Progenitor cell of endocrine pancreas (in vitro differentiated cells): ENCODE measurements around the gene PIGQ. TPM values are rescaled to one million over a fixed set of nuclear protein-coding genes. Genes with fewer than 3 reads are reported as not detected.

Experiments
- DNase-seq: peaks from one replicate; pipeline ENCODE4 v3.0.0; 2021; ENCODE audit warnings: low spot score; ENCODE audit not compliant: unreplicated experiment
- H3K27ac Mint-ChIP-seq: 2 replicates; pipeline ENCODE4 v1.8.0; 2021; ENCODE audit warnings: mild to moderate bottlenecking, moderate library complexity, mixed read lengths
- H3K27me3 Mint-ChIP-seq: 2 replicates; pipeline ENCODE4 v1.8.0; 2021; ENCODE audit warnings: mixed read lengths
- H3K36me3 Mint-ChIP-seq: 2 replicates; pipeline ENCODE4 v1.8.0; 2022; ENCODE audit warnings: mixed read lengths; ENCODE audit not compliant: insufficient read depth
- H3K4me1 Mint-ChIP-seq: 2 replicates; pipeline ENCODE4 v1.8.0; 2021; ENCODE audit warnings: low read depth, mixed read lengths
- H3K4me3 Mint-ChIP-seq: 2 replicates; pipeline ENCODE4 v1.8.0; 2021; ENCODE audit warnings: low read depth, mild to moderate bottlenecking, moderate library complexity, mixed read lengths
- H3K9me3 Mint-ChIP-seq: 2 replicates; pipeline ENCODE4 v1.8.0; 2021; ENCODE audit warnings: low read depth, mixed read lengths
- total RNA-seq: library from RNA; stranded (reverse); gene quantifications from 2 replicates; pipeline ENCODE4 v1.2.1, GENCODE V29; 2021
- TF ChIP-seq, protein P1 (sequence below): fragments of 200-600 bp; sonication (generic); IDR thresholded peaks from one replicate; pipeline ENCODE4 v1.5.0; 2021; ENCODE audit warnings: antibody characterized with exemption, mild to moderate bottlenecking; ENCODE audit not compliant: unreplicated experiment

The PIGQ gene
- total RNA-seq, 1 donor from 2014 or later: 109 TPM

DNA sequence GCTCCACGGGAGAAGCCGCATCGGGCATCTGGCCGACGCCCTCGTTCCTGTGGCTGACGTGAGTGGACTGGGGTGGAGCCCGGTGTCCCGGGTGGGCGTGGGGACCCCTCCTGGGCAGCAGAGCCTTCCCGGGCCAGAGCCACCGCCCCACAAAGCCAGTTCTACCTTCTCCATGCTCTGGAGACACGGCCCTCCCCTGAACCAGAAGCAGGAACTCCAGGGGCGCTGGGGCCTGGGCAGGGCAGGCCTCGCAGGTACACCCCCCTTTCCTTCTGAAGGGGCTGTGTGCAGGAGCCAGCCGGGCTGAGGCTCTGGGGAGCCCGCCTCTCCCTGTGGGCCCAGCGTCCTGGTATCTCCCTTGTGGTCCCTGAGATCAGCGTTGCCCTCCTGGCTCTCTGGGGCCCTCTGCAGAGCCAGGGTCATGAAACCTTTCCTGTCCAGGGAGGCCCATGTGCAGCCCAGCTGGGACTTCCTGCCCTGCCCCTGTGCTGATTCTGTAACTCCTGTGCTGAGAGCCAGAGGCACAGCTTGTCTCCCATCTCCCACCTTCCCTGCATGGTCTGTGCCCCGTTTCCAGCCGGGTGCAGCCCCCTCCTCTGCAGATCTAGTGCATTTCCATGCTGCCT is 6.5 kb downstream of the PIGQ start:
- no peak overlapping the region for H3K27ac Mint-ChIP-seq
- H3K27me3 Mint-ChIP-seq: no peaks in the 10 kb centered on the region
- DNase-seq: no peak
- TF ChIP-seq, protein P1, sequence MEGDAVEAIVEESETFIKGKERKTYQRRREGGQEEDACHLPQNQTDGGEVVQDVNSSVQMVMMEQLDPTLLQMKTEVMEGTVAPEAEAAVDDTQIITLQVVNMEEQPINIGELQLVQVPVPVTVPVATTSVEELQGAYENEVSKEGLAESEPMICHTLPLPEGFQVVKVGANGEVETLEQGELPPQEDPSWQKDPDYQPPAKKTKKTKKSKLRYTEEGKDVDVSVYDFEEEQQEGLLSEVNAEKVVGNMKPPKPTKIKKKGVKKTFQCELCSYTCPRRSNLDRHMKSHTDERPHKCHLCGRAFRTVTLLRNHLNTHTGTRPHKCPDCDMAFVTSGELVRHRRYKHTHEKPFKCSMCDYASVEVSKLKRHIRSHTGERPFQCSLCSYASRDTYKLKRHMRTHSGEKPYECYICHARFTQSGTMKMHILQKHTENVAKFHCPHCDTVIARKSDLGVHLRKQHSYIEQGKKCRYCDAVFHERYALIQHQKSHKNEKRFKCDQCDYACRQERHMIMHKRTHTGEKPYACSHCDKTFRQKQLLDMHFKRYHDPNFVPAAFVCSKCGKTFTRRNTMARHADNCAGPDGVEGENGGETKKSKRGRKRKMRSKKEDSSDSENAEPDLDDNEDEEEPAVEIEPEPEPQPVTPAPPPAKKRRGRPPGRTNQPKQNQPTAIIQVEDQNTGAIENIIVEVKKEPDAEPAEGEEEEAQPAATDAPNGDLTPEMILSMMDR: no peak
- H3K4me1 Mint-ChIP-seq: peaks cover 6% of the 10 kb centered on the region
- H3K9me3 Mint-ChIP-seq: no peaks in the 10 kb centered on the region
- no peak overlapping the region for H3K4me3 Mint-ChIP-seq
- H3K36me3 Mint-ChIP-seq: peaks cover 3% of the 10 kb centered on the region

DNA sequence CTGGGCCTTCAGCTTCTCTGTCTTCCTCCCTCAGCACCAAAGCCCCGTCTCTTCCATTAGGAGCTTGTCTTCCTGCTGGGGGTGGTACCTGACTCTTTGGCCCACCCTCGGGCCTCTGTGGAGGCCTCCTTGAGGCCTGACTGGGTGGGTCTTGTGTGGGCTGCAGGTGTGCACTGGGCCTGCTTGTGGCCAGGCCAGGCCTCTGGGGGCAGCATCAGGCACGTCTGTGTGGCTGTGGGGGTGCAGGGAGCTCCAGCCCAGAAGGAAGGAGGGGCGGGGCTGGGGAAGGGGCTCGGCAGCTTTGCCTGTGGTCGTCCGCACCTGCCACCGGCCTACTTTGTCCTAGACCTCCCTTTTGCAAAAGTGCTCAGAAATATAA is 7.0 kb downstream of the PIGQ start:
- H3K27ac Mint-ChIP-seq: no peak overlapping the region
- no peak for DNase-seq
- no peak overlapping the region for H3K4me3 Mint-ChIP-seq
- no peaks in the 10 kb centered on the region for H3K27me3 Mint-ChIP-seq
- H3K36me3 Mint-ChIP-seq: peaks cover 3% of the 10 kb centered on the region
- H3K9me3 Mint-ChIP-seq: no peaks in the 10 kb centered on the region
- peaks cover 2% of the 10 kb centered on the region for H3K4me1 Mint-ChIP-seq
- TF ChIP-seq, protein P1: peak; percentile 42

DNA sequence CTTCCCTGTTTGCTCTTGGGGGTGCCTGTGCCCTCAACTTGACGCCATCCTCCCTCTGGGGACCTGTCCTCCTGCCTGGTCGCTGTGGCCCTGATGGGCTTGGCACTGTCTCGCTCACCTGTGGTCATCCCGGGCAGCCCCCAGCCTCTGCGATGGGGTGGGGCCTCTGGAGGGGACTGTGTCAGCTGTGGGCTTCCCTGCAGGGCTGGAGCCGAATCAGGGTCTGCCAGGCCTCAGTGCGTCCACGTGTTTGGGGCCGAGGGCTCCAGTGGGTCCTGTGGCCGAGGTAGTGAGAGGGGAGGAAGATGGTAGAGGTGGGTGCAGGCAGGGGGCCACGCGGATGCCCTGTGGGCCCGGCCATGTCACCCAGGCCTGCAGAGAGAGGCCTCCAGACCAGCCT is 8.0 kb downstream of the PIGQ start:
- Mint-ChIP-seq H3K36me3 (peaks cover 3% of the 10 kb centered on the region), H3K27ac (no peak overlapping the region), H3K9me3 (no peaks in the 10 kb centered on the region), H3K4me1 (peaks cover 2% of the 10 kb centered on the region), H3K27me3 (no peaks in the 10 kb centered on the region), H3K4me3 (no peak overlapping the region)
- no peak for DNase-seq
- TF ChIP-seq, protein P1: no peak

DNA sequence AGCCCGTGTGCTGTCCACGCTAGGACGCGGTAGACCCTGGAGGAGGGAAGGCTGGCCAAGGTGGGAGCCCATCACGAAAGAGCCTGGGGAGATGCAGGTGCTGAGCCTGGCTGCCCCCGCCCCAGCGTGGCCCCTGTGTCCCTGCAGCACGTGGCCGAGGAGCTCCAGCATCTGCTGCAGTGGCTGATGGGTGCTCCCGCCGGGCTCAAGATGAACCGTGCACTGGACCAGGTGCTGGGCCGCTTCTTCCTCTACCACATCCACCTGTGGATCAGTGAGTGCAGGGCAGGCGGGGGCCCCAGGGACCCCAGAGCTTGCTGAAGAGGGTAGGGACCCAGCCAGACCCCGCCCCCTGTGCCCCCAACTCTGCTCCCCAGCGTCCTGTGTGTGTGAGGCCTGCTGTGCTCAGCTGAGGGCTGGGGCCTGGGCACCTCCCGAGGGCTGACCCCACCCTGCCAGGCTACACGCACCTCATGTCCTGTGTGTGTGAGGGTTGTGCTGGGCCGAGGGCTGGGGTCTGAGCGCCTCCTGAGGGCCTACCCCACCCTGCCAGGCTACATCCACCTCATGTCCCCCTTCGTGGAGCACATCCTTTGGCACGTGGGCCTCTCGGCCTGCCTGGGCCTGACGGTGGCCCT is 8.6 kb downstream of the PIGQ start:
- H3K36me3 Mint-ChIP-seq: peaks cover 3% of the 10 kb centered on the region
- TF ChIP-seq, protein P1: no peak
- H3K27me3 Mint-ChIP-seq: no peaks in the 10 kb centered on the region
- no peaks in the 10 kb centered on the region for H3K9me3 Mint-ChIP-seq
- DNase-seq: no peak
- no peak overlapping the region for H3K27ac Mint-ChIP-seq
- H3K4me3 Mint-ChIP-seq: no peak overlapping the region
- peaks cover 2% of the 10 kb centered on the region for H3K4me1 Mint-ChIP-seq

DNA sequence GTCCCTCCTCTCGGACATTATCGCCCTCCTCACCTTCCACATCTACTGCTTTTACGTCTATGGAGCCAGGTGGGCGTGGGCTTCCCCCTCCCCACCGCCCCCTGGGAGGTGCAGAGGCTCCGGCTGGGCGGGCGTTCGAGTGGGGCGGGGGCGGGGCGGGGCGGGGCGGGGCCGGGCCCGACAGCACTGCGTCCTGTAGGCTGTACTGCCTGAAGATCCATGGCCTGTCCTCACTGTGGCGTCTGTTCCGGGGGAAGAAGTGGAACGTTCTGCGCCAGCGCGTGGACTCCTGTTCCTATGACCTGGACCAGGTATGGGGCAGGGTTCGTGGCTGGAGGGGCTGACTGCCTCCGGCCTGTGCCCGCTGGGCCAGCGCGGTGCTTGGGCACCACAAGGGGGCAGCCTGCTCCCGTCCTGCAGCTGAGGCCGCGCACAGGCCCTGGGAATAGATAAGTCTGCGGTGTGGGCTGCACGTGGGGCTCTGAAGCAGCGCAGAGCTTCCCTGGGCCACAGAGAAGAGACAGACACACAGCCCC is 9.2 kb downstream of the PIGQ start:
- Mint-ChIP-seq H3K4me1 (peaks cover 2% of the 10 kb centered on the region), H3K27me3 (no peaks in the 10 kb centered on the region), H3K27ac (no peak overlapping the region), H3K36me3 (peaks cover 3% of the 10 kb centered on the region), H3K4me3 (no peak overlapping the region), H3K9me3 (no peaks in the 10 kb centered on the region)
- DNase-seq: peak; percentile 59
- TF ChIP-seq, protein P1: peak; percentile 81
